Stimulated activated CD4-positive, alpha-beta T cell treated with anti-CD3 and anti-CD28 coated beads, Interleukin-1b, Interleukin-23, amount 100 ng/mL, for 1 hour (primary cell): ENCODE results near the gene SORCS2.
A peak's percentile ranks its signal among the peaks of the same experiment; 100 is the strongest.

Experiments used
- DNase-seq, 2 donors: peaks; one replicate each; pipeline ENCODE4 v3.0.0-alpha.2; 2020; ENCODE audit warnings: low read depth in 2 of 2

The SORCS2 gene

DNA sequence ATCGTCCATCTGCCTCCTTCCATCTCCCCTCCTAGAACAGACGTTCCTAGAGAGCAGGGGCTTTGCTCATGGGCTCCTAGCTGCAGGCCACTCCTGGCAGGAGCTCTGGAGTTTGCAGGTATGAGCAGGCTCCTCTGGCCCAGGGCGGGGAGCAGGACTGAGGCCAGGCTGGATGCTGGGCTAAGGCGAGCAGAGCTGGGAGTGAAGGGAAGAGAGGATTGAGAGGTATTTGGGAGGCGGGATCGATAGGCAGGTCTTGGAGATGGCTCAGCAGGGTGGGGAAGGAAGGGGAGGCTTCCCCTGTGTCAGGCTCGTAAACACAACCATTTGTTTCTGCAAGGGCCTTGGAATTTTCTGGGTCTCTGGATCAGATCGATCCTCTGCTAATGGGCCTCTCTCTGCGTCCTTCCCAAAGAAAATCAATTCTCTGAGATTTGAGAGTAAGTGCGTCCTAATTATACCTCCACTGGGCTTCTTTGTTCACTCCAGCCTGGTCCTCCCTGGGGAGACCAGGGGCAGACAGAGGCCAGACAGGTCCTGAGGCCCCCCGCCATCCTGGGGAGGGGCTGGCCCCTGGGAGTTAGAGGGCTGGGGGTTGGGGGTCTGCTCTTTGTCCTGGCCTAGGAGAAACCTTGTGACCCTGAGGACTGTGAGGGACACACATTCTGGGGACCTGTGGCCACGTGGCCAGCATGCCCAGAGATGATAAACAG, 337.2 kb downstream of the SORCS2 start:
- no peak for DNase-seq

DNA sequence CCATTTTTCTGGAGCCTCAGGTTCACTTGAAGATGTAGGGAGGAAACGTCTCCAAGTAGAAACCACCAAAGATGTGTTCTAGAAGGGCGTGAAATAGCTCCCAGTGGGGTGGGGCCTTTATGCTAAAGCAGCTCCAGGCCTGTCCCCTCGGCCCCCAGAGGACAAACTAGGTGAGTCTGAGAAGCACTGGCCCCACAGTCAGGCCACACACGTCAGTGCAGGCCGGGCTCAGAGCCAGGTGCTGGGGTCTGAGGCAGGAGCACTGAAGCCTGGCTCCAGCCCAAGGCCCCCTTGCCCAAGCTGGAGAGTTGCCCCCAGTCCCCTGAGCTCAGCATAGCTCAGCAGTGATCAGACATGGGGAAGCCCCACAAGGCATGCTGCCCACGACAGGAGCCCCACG, 337.7 kb downstream of the SORCS2 start:
- DNase-seq: no peak

DNA sequence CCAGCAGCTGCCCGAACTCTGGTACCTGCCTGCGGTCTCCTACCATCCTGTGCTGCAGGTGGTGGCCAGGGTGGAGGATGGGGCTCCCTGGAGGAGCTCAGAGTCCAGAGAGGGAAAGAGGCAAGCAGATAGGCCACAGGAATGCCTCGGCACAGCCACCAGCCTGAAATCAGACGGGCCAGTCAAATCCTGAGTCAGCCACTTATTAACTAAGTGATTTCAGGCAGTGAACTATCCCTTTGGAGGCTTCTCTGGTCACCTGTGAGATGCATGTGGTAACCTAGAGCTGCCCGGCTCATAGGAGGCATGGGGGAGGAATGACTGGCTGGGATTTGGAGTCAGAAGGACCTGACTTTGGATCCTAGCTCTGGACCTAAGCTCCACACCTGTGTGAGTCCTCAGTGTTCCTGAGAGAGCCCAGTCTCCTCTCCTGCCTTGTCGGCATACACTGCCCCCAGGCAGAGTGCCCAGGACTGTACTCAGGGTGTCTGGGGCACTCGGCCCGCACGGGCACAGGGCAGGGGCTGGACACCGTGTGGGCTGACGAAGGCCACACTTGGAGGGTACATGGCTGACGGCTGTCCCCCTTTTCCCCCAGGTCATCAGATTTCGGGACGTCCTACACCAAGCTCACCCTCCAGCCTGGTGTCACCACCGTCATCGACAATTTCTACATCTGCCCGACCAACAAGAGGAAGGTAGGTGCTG, 338.7 kb downstream of the SORCS2 start:
- DNase-seq: no peak

DNA sequence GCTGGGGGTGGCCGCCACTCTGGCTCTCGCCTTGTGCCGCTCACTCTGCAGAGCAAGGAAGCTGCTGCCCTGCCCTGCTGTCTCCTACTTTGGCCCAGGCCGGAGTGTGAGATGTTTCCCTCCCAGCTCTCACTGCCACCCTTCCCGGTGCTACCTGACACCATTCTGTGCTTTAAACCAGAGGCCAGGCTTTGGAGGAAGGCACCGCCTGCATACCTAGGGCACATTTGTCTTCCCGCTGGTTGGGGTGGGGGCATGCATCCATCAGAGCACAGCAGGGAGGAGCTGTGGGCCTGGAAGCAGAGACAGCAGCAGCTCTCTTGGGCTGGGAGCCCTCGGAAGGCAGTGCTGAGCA, 339.3 kb downstream of the SORCS2 start:
- DNase-seq: no peak

DNA sequence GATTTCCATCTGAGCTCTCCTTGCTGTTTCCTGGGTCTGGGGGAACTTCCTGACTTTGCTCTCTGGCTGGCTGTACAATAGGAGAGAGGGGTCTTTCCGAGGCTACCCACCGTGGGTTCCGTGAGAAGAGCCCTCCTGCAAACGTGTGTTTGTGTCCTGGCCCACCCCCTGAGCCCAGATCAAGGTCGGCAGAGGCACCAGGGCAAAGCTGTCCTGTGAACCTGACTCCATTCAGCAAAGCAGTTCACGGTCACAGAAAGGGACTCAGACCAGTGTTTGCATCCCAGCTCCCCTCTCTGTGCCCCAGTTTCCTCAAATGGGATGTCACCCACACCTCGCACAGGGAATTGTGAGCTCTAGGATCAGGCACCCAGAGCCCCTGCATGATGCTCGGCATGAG, 339.7 kb downstream of the SORCS2 start:
- DNase-seq: no peak

DNA sequence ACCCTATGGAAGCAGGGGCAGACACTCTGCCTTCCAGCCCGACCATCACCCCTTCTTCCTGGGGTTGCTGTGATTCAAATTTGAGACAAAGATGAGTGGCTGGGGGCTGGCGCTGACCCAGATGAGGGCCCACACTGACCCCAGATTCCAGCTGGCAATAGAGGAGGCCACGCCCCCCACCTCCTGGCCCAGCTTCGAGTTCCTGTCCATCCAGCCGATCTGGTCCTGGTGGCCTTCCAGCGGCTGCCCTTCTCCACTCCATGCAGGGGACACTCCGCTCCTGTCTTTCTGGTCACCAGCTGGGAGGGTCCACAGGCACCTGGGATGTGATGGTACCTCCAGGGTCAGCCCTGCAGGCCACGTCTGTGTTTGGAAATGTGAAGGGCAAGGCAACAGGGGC, 340.9 kb downstream of the SORCS2 start:
- no peak for DNase-seq

DNA sequence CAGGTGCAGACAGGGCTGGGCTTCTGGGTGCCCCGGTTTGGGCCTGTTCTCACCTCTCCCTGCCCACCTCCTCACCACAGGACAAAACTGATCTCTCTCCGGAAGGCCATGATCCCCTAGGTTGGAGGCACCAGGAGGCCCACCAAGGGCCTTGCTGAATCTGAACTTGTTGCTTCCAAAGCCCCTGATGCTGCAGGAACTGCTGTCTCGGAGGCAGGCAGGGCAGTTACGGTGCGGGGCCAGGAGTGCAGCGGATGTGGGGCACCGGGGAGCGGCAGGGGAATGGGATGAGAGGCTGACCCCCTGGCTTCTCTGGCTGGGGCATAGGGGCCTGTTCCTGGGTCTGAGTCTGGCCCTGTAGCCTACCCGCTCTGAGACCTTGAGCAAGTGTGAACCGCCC, 342.8 kb downstream of the SORCS2 start:
- no peak for DNase-seq

DNA sequence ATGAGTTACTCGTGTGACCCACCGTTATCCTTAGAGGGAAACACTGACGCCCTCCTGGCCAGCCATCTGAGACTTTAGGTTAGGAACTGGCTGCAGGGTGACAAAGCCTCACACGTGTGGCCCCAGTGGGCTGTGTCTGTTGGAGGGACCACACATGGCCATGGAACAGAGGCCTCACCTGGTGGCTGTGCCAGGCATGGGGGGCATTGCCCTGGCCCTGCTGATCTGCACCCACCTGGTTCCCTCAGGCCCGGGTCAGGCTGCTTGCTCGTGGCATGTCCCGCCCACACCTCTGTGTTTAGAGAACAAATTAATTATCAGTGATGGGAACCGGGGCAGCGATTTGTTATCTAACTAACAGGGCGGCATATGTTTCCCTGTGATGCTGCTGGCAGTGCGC, 343.3 kb downstream of the SORCS2 start:
- no peak for DNase-seq

DNA sequence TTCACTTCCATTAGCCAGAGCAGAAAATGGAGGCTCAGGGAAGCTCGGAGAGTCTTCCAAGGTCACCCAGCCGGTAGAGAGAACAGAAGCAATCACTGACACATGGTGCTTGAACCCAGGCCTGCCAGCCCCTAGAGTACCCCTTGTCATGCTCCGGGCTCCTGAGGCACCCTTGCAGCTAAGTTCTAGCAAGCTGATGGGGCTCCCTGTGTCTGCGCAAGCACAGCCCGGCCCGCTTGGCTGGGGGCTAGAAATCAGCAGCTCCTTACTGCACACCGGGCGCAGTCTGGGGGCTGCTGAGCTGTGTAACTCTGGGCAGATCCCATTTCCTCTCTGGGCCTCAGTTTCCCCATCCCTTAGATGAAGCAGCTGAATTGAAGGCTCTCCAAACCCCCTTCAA, 344.5 kb downstream of the SORCS2 start:
- no peak for DNase-seq

DNA sequence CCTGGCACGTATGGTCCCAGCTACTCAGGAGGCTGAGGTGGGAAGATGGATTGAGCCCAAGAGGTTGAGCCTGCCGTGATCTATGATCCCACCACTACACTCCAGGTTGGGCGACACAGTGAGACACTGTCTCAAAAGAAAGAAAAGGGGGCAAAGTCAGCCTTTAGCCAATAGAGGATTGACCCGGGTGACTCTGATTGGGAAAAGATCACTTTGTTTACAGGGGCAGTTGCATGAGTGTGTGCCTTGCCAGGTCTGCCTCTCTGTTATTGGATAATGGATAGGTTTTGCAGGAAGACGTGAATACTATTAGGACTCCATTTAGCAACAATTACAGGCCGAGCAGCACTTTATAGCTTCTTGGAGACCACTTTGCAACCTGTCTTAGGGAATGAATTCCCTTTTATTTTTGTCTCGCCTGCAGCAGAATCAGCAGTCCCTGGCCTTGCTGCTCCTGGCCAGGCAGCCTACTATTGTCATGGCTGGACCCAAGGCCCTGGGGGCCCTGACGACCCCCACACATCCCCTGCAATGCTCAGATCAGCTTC, 345.6 kb downstream of the SORCS2 start:
- no peak for DNase-seq

DNA sequence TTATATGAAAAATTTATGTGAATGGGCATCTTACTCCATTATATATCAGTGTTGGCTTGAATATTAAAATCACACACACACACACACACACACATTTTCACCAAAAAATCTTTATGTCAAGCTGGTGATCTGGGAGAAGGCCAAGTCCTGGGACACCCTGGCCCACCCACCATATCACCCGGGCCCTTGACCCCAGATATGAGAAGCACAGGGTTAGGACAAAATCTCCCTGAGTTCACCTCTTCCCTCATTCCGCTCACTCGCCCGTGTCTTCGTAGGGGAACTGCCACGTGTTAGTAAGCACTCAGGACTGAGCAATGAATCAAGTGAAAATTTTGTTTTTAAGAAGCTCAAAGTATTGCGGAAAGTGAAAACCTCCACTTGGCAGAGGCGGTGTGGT, 346.2 kb downstream of the SORCS2 start:
- DNase-seq: no peak

DNA sequence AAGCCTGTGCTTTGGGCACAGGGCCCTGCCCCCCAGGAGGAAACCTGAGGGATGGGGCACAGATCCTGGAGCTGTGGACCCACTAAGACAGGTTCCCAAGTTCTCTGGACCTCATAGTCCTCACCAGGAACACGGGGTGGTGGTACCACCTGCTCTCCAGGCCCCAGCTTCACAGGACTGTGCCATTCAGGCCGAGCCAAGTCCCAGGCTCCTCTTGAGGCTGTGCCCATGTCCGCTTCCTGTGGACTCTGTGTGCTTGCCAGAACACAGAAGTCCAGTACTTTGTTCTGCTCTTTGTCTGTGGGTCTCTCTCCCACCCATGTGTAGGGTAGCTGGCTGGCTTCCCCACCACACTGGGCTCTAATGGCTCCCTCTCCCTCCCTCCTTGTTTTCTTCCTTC, 346.8 kb downstream of the SORCS2 start:
- DNase-seq: no peak

DNA sequence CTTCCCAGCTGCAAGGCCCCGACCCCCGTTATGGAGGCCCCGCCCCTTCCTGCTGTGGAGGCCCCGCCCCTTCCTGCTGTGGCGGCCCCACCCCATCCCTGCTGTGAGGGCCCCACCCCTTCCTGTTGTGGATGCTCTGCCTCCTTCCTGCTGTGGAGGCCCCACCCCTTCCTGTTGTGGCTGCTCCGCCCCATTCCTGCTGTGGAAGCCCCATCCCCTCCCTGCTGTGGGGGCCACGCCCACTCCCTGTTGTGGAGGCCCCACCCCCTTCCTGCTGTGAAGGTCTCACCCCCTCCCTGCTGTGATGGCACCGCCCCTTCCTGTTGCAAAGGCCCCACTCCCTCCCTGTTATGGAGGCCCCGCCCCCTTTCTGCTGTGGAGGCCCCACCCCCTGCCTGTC, 347.3 kb downstream of the SORCS2 start:
- DNase-seq: peak in 1 of 2 donors; percentile 17

DNA sequence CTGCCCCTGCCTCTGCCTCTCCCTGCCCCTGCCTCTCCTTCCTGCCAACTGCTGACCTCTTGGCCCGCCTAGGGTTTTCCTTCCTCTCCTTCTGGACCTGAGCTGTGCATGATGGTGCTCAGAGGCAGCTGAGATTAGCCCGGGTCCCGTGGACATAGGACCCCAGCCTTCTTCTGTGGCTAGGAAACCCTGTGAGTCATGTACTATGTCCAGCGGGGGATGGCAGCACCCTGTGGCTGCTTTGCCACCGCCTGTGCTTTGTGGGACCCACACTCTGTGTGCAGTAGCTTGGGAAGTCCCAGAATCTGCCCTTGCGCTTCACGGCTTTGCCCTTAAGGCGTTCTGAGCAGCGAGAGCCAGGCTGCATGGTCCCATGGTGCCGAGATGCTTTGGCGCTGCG, 347.9 kb downstream of the SORCS2 start:
- DNase-seq: no peak

DNA sequence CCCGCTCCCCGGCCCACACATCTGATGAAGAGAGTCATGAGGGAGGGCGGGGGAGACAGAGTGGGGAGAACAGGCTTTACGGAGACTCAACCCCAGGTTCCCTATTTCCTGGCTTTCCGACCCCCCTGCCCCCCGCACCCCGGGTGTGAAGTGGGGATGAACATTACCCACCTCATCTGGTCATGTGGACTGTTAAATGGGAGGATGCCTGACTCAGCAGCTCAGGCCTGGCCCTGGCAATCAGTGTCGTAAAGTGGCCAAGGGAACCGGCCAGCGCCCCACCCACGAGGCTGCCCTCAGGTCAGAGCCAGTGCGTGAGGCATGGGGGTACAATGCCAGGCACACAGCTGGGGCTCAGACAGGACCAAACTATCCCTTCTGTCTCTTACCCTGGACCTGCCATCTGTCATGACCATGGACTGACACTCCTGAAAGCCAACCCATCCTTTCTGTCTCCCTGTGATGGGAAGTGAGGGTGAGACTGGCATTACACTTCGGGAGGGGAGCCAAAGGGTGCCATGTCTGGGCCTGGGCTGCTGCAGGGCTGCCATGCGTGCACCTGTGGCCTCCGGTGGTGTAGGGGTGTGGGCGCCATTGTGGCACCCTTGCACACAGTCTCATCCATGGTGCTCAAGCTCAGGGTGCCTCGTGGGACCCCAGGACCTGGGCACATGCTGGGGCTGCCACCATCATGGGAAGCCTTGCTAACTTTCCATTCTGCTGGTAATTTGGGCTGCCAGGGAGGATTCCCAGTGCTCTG, 348.5 kb downstream of the SORCS2 start:
- no peak for DNase-seq

DNA sequence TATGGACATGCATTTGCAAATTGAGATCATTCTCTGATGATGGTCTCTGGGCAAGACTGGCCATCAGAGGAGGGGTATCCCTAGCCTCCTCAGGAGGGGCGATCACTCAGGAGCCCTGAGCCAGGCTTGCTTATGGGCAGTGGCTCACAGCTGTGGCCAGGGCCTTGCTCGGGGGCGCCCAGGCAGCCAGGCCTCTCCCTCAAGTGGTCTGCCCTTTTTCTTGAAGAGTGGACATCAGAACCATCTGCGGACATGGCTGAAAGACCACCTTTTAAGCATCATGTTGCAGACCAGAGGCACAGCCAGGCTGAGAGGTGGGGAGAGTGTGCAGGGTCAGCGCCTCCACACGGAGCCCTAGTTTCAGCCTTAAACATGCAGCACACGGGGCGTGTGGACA, 349.1 kb downstream of the SORCS2 start:
- no peak for DNase-seq

DNA sequence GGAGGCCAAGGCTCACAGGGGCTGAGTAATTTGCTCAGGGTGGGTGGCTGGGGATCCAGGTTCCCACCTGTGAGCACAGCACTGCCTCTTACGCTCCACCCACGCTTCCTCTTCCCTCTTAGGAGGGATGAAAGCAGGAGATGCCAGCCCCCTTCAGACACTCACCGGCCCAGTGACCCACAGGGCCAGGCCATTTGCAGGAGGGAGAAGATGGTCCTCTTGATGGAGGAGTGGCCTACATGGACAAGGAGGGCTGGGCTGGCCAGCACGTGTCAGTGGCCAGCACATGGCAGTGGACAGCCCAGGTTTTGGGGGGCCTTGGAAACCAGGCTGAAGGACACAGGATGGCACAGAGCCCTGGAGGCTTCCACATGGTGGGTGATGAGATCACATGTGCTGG, 350.4 kb downstream of the SORCS2 start:
- DNase-seq: no peak

DNA sequence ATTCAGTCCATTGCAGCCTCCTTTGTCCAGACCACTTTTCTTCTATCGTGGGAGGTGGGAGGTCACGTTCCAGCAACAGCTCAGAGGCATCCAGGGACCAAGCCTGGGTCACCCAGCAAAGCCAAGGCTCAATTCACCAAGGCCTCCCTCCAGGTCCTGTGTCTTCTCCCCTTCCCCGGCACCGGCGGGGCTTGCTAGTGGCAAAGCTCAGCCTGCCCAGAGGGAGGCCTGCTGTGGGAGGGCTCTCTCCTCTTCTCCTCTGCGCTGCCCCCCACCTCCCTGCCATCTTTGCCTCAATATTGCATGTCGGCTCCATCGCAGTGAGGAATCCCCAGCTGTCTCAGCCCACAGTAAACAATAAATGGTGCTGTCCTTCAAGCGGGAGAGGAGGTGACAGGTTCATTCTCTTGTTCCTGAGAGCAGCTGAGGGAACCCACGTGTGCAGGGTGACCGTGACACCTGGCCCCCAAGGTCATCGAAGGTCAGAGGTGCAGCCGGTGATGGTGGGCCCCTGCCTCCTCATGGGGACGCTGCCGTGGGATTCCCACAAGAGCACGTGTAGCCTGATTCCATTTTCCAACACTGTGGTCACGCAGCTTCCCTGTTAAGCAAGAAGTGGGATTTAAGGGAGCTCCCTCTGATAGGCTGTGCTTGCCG, 353.9 kb downstream of the SORCS2 start:
- DNase-seq: no peak

DNA sequence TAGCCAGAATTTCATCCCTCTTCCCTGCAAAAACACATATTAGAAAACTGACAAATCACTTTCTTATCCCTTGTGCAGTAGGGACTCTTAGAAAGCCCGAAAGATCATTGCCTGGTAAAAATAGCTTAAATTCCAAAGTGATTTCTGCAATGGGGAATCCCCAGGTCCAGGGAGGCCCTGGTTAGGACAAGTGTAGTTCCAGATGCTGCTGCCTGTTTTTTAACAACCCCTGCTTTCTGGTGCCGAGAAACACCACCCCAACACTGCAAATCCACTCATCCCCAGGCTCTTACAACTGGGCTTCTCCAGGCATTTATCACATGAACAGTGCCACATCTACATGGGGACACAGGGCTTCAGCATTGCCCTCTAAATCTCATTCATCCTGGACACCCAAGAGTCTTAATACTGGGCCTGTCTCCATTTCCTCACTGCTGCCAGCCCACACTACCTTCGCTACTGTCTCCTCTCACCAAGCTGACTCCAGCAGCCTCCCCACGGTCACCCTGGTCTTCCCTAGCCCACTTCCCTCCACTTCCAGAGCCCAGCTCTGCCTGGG, 354.6 kb downstream of the SORCS2 start:
- DNase-seq: no peak

DNA sequence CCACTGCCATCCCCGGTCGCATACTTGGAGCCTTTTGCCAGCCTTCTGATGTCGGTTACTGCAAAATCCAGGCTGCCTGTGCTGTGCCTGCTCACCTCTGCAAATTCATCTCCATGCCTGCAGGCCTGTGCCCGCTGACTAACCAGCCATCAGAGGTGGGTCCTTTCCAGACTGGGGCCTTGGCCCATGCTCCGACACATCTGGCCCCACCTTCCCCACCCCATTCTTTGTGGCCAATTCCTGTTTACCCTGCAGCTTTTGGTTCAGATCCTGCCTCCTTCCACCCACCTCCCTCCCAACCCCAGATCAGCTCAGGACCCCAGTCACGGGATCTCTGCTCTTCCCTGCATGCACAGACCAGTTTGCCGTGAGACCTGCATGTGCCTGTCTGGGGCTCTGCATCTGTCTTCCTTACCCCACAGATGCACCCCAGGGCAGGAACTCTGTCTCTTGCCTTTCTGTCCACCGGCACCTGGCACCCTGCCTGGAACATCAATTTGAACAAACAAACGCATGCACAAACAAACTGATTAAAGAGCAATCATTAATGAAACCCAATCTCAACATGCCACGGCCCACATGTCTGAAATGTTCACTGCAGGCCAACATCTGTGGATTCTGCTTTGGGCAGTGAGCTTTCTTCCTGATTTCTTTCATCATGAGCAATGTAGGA, 355.2 kb downstream of the SORCS2 start:
- DNase-seq: no peak

DNA sequence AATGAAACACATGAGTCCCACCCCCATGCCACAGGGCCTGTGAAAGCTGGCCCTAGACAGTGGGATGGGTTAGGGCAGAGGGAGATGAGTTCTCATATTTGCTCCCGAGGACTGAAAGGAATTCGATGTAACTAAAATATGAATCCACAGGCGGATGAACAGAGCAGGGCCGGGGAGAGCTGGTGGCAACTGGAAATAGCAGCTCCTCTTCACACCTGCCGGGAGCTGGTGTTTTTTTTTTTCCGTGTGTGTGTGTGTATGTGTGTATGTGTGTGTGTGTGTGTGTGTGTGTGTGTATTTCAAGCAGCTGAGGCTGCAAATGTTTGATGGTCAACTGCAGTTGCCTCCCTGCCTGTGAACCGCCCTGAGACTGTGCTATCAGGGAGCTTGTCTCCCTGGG, 357.5 kb downstream of the SORCS2 start:
- DNase-seq: no peak
